ENCODE measurements around the gene S100A16. TPM values are rescaled to one million over a fixed set of nuclear protein-coding genes. Genes with fewer than 3 reads are reported as not detected.

Gene S100A16
- total and polyA plus RNA-seq, 9 of the 15 experiments (the other 6 are each of a cell fraction or from before 2014, with no cell fraction given) = 1.6 to 6.9 (median 4.3) TPM

DNA sequence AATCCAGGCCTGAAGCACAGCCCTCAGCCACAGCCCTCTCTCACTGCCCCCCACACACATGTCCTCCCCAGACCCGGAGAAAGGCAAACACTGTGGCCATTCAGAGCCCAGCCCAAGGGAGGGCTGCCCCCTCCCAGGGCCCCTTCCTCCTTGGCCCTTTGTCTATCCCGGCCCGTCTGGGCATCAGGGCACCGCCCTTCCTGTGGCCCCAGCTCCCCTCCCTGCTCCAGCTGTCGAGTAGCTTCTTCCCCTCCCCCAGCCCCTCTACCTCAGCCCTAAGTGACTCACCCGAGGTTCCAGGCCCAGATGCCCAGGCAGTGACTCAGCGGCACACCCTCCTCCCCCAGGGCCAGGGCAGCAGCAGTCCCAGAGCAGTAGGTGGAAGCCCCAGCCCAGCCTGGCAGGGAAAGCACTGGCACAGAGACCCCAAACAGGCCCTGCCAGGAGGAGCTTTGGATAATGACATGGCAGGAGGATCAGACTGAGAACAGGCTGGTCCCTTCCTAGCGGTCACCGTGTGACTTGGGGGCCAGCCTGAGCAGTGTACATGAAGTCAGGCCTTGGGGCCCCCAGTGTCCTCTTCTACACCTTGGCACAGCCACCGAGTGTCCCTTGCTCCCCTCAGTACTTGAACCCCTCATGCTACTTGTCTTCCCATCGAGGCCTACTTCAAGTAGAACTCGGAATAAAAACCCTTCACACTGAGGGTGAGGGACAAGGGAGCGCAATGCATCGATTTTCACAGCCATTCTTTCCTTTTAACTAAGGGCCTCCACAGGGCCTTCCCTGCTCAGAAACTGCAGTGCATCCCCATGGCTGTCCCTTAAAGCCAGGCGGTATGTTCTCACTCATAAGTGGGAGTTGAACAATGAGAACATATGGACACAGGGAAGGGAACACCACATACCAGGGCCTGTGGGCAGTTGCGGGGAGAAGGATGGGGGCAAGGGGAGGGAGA lies 46.2 kb downstream of the S100A16 start (continued):
- TF ChIP-seq, protein P1, sequence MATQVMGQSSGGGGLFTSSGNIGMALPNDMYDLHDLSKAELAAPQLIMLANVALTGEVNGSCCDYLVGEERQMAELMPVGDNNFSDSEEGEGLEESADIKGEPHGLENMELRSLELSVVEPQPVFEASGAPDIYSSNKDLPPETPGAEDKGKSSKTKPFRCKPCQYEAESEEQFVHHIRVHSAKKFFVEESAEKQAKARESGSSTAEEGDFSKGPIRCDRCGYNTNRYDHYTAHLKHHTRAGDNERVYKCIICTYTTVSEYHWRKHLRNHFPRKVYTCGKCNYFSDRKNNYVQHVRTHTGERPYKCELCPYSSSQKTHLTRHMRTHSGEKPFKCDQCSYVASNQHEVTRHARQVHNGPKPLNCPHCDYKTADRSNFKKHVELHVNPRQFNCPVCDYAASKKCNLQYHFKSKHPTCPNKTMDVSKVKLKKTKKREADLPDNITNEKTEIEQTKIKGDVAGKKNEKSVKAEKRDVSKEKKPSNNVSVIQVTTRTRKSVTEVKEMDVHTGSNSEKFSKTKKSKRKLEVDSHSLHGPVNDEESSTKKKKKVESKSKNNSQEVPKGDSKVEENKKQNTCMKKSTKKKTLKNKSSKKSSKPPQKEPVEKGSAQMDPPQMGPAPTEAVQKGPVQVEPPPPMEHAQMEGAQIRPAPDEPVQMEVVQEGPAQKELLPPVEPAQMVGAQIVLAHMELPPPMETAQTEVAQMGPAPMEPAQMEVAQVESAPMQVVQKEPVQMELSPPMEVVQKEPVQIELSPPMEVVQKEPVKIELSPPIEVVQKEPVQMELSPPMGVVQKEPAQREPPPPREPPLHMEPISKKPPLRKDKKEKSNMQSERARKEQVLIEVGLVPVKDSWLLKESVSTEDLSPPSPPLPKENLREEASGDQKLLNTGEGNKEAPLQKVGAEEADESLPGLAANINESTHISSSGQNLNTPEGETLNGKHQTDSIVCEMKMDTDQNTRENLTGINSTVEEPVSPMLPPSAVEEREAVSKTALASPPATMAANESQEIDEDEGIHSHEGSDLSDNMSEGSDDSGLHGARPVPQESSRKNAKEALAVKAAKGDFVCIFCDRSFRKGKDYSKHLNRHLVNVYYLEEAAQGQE (IDR thresholded peaks at IDR 0.05; ENCODE audit: borderline replicate concordance) = peak; percentile 50
- TF ChIP-seq, protein P1 (CRISPR knock-in tag; IDR thresholded peaks at IDR 0.05; ENCODE audit: low read depth) = no peak
- TF ChIP-seq ZNF274 (IDR thresholded peaks at IDR 0.05; ENCODE audit: borderline replicate concordance, low read depth, low read length) (no peak), ETV6 (IDR thresholded peaks at IDR 0.05; ENCODE audit: borderline replicate concordance in 1 of 2, low read depth in 2 of 2, low read length in 1 of 2) (no peak; a peak in 1 of 4 replicates), ETV6 (CRISPR knock-in tag; IDR thresholded peaks at IDR 0.05; ENCODE audit: borderline replicate concordance) (no peak), TBP (optimal IDR thresholded peaks at IDR 0.05; ENCODE audit: low read depth, low read length) (peak; percentile 55), HDAC2 (IDR thresholded peaks at IDR 0.05) (peak; percentile 85), DMBX1 (CRISPR knock-in tag; IDR thresholded peaks at IDR 0.05; ENCODE audit: borderline replicate concordance) (peak; percentile 88; the same call in 1 of the 2 replicates), TRIM24 (IDR thresholded peaks at IDR 0.05) (peak; percentile 80 to 81; a peak in 3 of 4 replicates), DNMT1 (IDR thresholded peaks at IDR 0.05) (no peak), ZNF436 (CRISPR knock-in tag; IDR thresholded peaks at IDR 0.05) (no peak)
- TF ChIP-seq, protein P2, sequence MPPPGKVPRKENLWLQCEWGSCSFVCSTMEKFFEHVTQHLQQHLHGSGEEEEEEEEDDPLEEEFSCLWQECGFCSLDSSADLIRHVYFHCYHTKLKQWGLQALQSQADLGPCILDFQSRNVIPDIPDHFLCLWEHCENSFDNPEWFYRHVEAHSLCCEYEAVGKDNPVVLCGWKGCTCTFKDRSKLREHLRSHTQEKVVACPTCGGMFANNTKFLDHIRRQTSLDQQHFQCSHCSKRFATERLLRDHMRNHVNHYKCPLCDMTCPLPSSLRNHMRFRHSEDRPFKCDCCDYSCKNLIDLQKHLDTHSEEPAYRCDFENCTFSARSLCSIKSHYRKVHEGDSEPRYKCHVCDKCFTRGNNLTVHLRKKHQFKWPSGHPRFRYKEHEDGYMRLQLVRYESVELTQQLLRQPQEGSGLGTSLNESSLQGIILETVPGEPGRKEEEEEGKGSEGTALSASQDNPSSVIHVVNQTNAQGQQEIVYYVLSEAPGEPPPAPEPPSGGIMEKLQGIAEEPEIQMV (tag; conservative IDR thresholded peaks at IDR 0.05; ENCODE audit: low read depth) = peak; percentile 17; the same call in 1 of the 2 replicates
- TF ChIP-seq, protein P3, sequence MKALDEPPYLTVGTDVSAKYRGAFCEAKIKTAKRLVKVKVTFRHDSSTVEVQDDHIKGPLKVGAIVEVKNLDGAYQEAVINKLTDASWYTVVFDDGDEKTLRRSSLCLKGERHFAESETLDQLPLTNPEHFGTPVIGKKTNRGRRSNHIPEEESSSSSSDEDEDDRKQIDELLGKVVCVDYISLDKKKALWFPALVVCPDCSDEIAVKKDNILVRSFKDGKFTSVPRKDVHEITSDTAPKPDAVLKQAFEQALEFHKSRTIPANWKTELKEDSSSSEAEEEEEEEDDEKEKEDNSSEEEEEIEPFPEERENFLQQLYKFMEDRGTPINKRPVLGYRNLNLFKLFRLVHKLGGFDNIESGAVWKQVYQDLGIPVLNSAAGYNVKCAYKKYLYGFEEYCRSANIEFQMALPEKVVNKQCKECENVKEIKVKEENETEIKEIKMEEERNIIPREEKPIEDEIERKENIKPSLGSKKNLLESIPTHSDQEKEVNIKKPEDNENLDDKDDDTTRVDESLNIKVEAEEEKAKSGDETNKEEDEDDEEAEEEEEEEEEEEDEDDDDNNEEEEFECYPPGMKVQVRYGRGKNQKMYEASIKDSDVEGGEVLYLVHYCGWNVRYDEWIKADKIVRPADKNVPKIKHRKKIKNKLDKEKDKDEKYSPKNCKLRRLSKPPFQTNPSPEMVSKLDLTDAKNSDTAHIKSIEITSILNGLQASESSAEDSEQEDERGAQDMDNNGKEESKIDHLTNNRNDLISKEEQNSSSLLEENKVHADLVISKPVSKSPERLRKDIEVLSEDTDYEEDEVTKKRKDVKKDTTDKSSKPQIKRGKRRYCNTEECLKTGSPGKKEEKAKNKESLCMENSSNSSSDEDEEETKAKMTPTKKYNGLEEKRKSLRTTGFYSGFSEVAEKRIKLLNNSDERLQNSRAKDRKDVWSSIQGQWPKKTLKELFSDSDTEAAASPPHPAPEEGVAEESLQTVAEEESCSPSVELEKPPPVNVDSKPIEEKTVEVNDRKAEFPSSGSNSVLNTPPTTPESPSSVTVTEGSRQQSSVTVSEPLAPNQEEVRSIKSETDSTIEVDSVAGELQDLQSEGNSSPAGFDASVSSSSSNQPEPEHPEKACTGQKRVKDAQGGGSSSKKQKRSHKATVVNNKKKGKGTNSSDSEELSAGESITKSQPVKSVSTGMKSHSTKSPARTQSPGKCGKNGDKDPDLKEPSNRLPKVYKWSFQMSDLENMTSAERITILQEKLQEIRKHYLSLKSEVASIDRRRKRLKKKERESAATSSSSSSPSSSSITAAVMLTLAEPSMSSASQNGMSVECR (CRISPR knock-in tag; IDR thresholded peaks at IDR 0.05) = no peak

Data from K562 (cell line).